ENCODE results near the gene CNOT2. TPM values are rescaled to one million over a fixed set of nuclear protein-coding genes. Genes with fewer than 3 reads are reported as not detected.

Gene CNOT2, protein sequence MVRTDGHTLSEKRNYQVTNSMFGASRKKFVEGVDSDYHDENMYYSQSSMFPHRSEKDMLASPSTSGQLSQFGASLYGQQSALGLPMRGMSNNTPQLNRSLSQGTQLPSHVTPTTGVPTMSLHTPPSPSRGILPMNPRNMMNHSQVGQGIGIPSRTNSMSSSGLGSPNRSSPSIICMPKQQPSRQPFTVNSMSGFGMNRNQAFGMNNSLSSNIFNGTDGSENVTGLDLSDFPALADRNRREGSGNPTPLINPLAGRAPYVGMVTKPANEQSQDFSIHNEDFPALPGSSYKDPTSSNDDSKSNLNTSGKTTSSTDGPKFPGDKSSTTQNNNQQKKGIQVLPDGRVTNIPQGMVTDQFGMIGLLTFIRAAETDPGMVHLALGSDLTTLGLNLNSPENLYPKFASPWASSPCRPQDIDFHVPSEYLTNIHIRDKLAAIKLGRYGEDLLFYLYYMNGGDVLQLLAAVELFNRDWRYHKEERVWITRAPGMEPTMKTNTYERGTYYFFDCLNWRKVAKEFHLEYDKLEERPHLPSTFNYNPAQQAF
- polyA plus RNA-seq (63.0 to 85.3 TPM (median 72.7 TPM) in 3 replicates), polyA minus RNA-seq (66.4 to 130 TPM (median 79.2 TPM) in 3 replicates)
- polyA plus RNA-seq (2011; ENCODE audit: low read depth) = 81.7 TPM
- 44.4 and 64.4 TPM in 2 replicates for polyA plus RNA-seq (2011; cell fraction: cytosol; rRNA removed)
- polyA plus RNA-seq (2011; cell fraction: nucleus; rRNA removed) = 83.7 and 92.9 TPM in 2 replicates
- polyA plus RNA-seq (2012; ENCODE audit: low replicate concordance) = 44.0 and 61.6 TPM in 2 replicates
- polyA minus RNA-seq (2011; cell fraction: cytosol; rRNA and poly(A)+ RNA removed) = 47.6 TPM
- 86.5 and 156 TPM in 2 replicates for polyA minus RNA-seq (2011; cell fraction: nucleus; rRNA and poly(A)+ RNA removed)

DNA sequence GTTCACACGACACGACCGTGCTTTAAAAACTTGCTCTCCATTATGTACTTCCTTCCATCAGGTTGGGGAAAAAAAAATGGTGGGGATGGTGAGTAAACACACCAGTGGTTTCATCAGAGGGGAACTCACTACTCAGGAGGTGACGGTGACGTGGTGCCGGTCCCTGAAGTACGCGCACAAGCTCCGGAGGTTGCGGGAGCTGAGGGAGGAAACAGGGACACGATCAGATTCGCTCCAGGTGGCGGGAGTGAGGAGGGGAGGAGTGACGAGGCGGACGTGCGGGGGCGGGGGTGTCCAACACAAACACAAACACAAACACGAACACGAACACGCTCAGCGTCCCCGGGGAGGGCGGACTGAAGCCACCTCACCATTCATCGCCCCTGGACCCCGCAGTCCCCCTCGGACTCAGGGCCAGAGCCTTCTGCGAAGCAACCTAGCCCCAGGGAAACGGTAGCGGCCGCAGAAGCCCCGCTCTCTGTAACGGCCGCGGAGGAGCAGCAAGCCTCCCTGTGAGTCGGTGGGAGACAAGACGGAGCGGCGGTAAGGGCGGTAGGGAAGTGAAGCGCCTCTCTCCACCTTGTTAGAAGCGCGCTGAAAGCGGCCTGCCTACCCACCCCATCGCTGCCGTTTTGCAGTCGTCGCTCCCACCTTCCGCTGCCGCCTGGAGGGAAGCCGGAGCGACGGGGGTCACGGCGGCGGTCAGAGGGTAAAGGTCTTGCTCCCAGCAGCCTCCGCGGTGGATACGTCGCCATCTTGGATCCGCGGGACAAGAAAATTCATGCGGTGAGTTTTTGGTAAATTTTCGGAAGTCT lies at the start of gene CNOT2:
TSS of gene CNOT2 (plus strand) at position 739 of the 815 bp plus-strand sequence. CDS start 34,794 bp downstream, outside the sequence.
- no peak for DNase-seq (ENCODE audit: low read depth, low spot score)
- H3K4me3 ChIP-seq (ENCODE audit: control insufficient read depth in 2 of 3, extremely low read depth in 1 of 3, insufficient read depth in 2 of 3, low read depth in 1 of 3, low read length in 3 of 3) = peak within 1 kb of the TSS; percentile 74 to 98 (median 78)

DNA sequence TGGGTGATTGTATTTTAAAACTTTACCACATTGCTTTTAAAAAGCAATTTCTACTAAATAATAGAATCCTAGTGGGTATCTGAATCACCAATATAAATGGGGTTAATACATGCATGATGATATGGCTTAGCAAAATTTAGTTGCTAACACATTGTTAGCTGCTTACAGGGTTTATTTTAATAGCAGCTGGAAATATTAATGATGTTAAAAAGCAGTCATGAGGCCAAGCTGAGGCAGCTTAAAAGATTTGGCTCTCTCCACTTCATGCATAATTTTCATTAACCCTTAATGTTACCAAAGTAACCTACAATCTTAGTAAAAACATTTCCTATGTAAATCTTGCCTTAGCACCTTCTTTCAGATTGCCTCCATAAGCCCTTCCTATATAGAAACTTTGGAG lies 49.2 kb upstream of the CNOT2 start:
- H3K9ac ChIP-seq (ENCODE audit: control insufficient read depth, extremely low read depth, insufficient read depth, low read length) = no peak overlapping the region
- no peaks in the 10 kb centered on the region for H4K20me1 ChIP-seq (ENCODE audit: control insufficient read depth, extremely low read depth, insufficient read depth, low read length)
- no peaks in the 10 kb centered on the region for H3K9me1 ChIP-seq (ENCODE audit: control insufficient read depth, extremely low read depth, insufficient read depth, low read length)
- dilution Hi-C loops (cut with MboI; ENCODE audit: extremely low pct_ligation_motif_present, low sequenced_read_pairs) = no loop called here
- peaks cover 10% of the 10 kb centered on the region for H3K4me1 ChIP-seq (ENCODE audit: control insufficient read depth, extremely low read depth, insufficient read depth, low read length)
- H3K9me3 ChIP-seq (ENCODE audit: control insufficient read depth, low read depth, low read length) = no peaks in the 10 kb centered on the region
- H3K4me3 ChIP-seq (ENCODE audit: control insufficient read depth in 2 of 3, extremely low read depth in 1 of 3, insufficient read depth in 2 of 3, low read depth in 1 of 3, low read length in 3 of 3) = no peak overlapping the region
- TF ChIP-seq, protein P1, sequence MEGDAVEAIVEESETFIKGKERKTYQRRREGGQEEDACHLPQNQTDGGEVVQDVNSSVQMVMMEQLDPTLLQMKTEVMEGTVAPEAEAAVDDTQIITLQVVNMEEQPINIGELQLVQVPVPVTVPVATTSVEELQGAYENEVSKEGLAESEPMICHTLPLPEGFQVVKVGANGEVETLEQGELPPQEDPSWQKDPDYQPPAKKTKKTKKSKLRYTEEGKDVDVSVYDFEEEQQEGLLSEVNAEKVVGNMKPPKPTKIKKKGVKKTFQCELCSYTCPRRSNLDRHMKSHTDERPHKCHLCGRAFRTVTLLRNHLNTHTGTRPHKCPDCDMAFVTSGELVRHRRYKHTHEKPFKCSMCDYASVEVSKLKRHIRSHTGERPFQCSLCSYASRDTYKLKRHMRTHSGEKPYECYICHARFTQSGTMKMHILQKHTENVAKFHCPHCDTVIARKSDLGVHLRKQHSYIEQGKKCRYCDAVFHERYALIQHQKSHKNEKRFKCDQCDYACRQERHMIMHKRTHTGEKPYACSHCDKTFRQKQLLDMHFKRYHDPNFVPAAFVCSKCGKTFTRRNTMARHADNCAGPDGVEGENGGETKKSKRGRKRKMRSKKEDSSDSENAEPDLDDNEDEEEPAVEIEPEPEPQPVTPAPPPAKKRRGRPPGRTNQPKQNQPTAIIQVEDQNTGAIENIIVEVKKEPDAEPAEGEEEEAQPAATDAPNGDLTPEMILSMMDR (optimal IDR thresholded peaks at IDR 0.05 in 1 of 3, IDR thresholded peaks at IDR 0.05 in 1 of 3, conservative IDR thresholded peaks at IDR 0.05 in 1 of 3; ENCODE audit: extremely low read depth in 1 of 3, insufficient read depth in 2 of 3, low read length in 3 of 3) = no peak
- TF ChIP-seq EZH2 (IDR thresholded peaks at IDR 0.05; ENCODE audit: low read length) = no peak
- H2AFZ ChIP-seq (ENCODE audit: control insufficient read depth, low read length) = no peak overlapping the region
- FAIRE-seq (no peak), DNase-seq (ENCODE audit: low read depth, low spot score) (no peak)
- no peaks in the 10 kb centered on the region for H3K79me2 ChIP-seq (ENCODE audit: control insufficient read depth, insufficient read depth, low read length)
- no peaks in the 10 kb centered on the region for H3K36me3 ChIP-seq (ENCODE audit: control insufficient read depth in 2 of 2, extremely low read depth in 1 of 2, insufficient read depth in 2 of 2, low read length in 2 of 2)
- H3K27ac ChIP-seq (ENCODE audit: control insufficient read depth, insufficient read depth, low read length) = no peak overlapping the region
- no peak overlapping the region for H3K4me2 ChIP-seq (ENCODE audit: control insufficient read depth, extremely low read depth, insufficient read depth, low read depth, low read length)
- H3K27me3 ChIP-seq (ENCODE audit: control insufficient read depth, extremely low read depth, insufficient read depth, low read length) = no peaks in the 10 kb centered on the region

More for the DNA sequence above, at the start of gene CNOT2:
- Histone ChIP-seq H3K9ac (ENCODE audit: control insufficient read depth, extremely low read depth, insufficient read depth, low read length) (peak within 1 kb of the TSS; percentile 99), H3K9me3 (ENCODE audit: control insufficient read depth, low read depth, low read length) (no peaks in the 10 kb centered on the region), H3K79me2 (ENCODE audit: control insufficient read depth, insufficient read depth, low read length) (peaks cover 48% of the 10 kb centered on the region), H3K4me1 (ENCODE audit: control insufficient read depth, extremely low read depth, insufficient read depth, low read length) (peaks cover 23% of the 10 kb centered on the region), H4K20me1 (ENCODE audit: control insufficient read depth, extremely low read depth, insufficient read depth, low read length) (no peaks in the 10 kb centered on the region), H3K9me1 (ENCODE audit: control insufficient read depth, extremely low read depth, insufficient read depth, low read length) (peaks cover 2% of the 10 kb centered on the region), H3K4me2 (ENCODE audit: control insufficient read depth, extremely low read depth, insufficient read depth, low read depth, low read length) (peak within 1 kb of the TSS; percentile 98), H3K36me3 (ENCODE audit: control insufficient read depth in 2 of 2, extremely low read depth in 1 of 2, insufficient read depth in 2 of 2, low read length in 2 of 2) (peaks cover 0 to 7% of the 10 kb centered on the region in 2 experiments), H3K27ac (ENCODE audit: control insufficient read depth, insufficient read depth, low read length) (peak within 1 kb of the TSS; percentile 99), H3K27me3 (ENCODE audit: control insufficient read depth, extremely low read depth, insufficient read depth, low read length) (no peaks in the 10 kb centered on the region), H2AFZ (ENCODE audit: control insufficient read depth, low read length) (peak within 1 kb of the TSS; percentile 96)
- peak; percentile 57 for FAIRE-seq
- TF ChIP-seq EZH2 (IDR thresholded peaks at IDR 0.05; ENCODE audit: low read length) = no peak
- TF ChIP-seq, protein P1 (optimal IDR thresholded peaks at IDR 0.05 in 1 of 3, IDR thresholded peaks at IDR 0.05 in 1 of 3, conservative IDR thresholded peaks at IDR 0.05 in 1 of 3; ENCODE audit: extremely low read depth in 1 of 3, insufficient read depth in 2 of 3, low read length in 3 of 3) = peak in 1 of 3 experiments; percentile 27
- dilution Hi-C loops (cut with MboI; ENCODE audit: extremely low pct_ligation_motif_present, low sequenced_read_pairs) = no loop called here
